ENCODE results near the gene KRT6A.
"Not testable (repeated sequence)": the region's sequence is repeated elsewhere in the genome, so short reads cannot be mapped to it uniquely, and the experiment has no call there.

KRT6A gene

DNA sequence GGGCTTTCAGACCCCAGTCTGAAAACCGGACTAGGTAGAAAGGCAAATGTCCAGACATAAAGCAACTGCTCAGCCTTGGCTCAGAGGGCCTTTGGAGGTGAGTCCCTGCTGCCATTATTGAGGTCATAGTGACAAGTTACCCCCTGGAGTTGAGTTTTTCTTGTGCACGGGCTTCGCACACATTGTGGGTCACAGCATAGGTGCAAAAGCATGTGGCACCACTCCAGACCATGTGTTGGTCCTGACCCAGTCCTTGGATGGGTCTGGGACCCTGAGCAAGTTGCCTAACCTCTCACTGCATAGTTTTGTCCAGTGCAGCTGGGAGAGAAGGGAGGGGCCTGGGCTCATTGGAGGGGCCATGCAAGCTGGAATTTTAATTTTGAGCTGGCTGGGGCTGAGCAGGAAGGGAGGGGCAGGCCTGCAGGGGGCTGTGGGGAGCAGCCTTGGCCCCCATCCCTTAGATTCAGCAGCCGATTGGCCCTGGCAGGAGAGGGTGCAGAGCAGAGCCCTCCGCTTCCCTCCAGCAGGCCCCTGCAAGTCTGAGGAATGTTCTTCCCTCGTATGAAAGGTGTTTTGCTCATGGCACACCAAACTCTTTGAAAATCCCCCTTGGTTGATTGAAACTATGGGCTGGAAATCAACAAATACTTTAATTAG, 31.3 kb upstream of the KRT6A start:
- no peak for DNase-seq

DNA sequence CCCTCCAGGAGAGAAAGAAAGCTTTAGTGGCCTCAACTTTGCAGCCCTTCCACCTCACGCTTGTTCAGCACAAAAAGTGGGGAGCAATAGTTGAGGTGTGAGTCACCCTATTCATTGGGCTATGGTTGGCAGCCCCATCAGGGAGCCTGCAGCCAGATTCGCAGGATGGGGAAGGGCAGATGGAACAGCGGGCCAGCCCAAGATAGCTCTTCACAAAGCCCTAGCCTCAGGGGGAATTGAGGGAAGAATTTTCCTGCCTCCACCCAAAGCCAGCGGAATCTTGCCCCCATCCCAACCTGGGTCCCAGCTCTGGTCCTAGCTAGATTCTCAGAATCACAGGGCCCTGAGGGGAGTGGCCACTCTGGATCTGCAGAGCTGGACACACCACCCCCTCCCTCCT, 30.8 kb upstream of the KRT6A start:
- no peak for DNase-seq

- no peak for DNase-seq
Measured at GRCh38 chr12:52522346-52523011, 29.4 kb upstream of the KRT6A start.

DNA sequence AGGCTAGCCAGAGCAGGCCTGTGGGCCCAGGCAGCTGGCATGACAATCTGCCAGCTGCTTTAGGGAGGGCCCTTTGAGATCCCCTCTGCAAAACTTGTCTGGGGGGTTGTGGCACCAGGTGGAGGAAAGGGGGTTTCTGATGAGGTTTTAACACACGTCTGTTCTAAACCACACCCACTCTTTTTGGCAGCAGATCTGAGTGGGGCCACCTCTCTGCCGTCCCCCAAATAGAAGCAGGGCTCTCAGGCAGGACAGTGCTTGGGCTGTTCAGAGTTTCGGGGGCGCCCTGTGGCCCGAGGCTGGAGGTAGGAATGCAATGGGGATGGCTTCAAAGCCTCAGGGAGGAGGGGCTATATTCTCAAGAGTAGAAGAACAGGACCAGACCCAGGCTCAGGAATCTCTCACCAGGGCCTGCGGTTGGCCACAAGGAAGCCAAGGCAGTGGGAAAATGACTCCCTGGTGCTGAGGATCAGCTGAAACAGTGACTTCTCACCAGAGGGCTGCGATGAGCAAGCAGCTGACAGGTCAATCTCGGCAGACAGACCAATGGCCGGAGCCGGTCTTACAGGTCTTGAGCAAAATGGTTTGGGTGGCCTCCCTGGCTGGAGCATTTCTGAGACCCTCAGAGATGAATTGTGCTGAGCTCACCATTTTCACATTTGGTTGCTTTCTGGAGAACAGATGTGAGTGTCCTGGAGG, 28.7 kb upstream of the KRT6A start:
- DNase-seq = no peak

DNA sequence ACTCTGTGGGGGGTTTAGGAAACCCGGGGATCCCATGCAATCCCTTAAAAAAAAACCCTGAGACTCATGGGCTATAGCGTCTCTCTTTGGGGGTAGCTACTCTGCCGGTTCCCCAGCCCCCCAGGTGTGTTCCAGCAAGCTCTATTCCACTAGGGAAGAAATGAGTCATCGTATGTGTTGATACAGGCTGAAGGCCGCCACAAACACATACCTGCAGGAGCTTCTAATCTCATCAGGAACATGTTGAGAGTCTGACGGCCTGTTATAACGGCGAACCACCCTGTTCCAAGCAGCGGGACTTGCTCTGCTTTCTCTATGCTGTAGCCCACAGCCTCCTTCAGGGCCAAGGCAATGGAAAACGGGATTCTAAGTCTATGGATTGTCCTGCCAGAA, 28.1 kb upstream of the KRT6A start:
- DNase-seq = no peak

- DNase-seq = no peak
Measured at GRCh38 chr12:52519826-52520662, 27.0 kb upstream of the KRT6A start, which contains the start of gene KRT5. Gene KRT5 (minus strand): TSS chr12:52520394. CDS start chr12:52520296, 98 bp downstream.

DNA sequence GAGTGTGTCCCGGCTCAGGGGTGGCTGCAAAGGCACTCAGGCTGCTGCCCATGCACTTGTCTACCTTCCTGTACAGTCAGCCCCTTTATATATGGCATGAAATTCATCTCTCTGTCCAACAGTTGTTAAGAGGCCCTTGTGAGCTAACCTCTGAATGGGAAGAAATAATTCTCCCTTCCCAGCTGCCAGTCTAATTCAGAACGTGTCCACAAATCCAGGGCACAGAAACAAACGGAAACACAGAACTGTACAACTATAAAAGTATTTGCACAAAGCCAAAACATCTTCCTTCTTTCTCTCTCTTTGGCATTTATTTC, 26.3 kb upstream of the KRT6A start:
- no peak for DNase-seq

- no peak for DNase-seq
Measured at GRCh38 chr12:52518574-52519386, 25.7 kb upstream of the KRT6A start.

DNA sequence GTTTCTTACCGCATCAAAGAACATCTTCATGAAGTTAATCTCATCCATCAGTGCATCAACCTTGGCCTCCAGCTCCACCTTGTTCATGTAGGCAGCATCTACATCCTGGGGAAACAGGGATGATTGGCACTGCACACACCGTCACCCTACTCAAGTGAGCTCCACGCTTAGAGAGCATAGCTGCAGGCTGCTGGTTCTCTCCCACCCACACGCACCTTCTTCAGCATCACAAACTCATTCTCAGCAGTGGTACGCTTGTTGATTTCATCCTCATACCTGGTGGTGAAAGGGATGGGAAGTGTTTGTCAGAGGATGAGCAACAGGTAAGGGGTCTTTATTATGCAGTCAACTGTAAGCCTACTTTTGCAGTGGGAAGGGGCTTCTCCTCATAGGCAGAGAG, 24.8 kb upstream of the KRT6A start:
- DNase-seq = no peak

GRCh38 chr12:52517005-52517835, 24.2 kb upstream of the KRT6A start:
- DNase-seq = no peak

DNA sequence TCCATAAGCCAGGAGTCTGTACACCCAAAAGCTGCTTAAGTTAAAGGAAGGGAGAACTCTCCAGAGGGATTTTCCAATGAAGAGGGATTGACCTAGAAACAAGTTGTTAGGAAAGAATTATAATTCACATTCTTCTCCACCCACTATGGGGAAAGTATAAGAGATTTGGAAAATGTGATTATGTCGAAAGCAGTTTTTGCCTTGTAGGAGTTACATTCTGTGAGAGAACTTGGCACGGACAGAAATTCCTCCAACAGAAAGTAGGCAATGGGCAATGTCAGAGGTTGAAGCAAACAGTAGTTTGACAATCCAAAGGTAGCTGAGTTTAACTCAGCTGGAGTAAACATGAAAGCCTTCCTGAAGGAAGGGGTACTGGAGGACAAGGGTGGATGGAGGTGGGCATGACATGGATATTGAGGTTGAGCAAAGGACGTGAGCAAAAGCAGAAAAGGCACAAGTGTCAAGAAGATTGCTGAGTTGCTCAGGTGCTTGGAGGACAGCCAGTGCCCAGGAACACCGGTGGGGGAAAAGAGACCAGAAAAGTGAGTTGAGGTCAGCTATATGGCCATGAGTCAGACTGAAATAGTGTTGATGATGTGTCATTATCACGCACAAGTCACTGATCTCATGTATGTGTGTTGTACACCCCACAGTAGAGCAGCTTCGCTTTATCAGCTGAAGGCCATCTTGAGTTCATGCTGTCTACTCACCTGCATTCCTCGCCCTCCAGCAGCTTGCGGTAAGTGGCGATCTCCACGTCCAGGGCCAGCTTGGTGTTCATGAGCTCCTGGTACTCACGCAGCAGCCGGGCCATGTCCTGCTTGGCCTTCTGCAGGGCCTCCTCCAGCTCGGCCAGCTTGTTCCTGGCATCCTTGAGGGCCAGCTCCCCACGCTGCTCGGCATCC, 23.1 kb upstream of the KRT6A start:
- no peak for DNase-seq

GRCh38 chr12:52515319-52515646, 22.2 kb upstream of the KRT6A start:
- no peak for DNase-seq

GRCh38 chr12:52514471-52515318, 21.6 kb upstream of the KRT6A start:
- no peak for DNase-seq

DNA sequence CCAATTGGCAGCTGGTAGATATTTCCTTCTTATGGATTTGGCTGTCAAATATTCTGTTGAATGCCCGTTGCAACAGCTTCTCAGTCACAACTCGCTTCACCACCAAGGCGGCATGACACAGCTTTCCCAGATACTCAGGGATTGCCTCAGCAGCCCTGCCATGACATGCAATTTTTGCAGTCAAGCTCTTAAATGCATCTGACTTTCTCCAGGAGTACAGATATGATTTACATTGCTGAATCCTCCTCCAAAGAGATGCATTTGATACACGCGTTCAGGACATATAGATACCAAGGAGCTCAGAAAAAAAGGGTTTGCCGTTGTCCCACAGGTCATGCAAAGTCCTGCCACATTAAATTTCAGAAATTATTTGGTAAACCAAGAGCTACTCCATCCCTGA, 20.7 kb upstream of the KRT6A start:
- no peak for DNase-seq

DNA sequence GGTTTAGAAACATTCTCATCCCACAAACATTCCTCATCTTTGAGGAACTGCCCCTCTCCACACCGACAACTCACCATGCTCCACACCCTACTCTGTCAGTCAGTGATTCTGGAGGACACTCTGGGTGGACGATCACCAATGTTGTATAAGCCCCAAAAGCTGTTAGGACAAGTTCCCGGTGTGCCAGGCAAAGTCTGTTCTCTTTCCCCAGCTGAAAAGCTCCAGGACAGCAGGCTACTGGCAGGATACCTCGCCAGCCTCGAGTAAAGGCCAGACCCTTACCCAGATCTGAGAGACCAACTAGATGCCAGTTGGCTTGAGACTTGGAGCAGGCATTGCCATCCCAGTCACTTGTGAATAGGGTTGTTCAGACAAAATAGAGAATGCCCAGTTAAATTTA, 15.2 kb upstream of the KRT6A start:
- no peak for DNase-seq

- no peak for DNase-seq
Measured at GRCh38 chr12:52506858-52507715, 14.0 kb upstream of the KRT6A start.

DNA sequence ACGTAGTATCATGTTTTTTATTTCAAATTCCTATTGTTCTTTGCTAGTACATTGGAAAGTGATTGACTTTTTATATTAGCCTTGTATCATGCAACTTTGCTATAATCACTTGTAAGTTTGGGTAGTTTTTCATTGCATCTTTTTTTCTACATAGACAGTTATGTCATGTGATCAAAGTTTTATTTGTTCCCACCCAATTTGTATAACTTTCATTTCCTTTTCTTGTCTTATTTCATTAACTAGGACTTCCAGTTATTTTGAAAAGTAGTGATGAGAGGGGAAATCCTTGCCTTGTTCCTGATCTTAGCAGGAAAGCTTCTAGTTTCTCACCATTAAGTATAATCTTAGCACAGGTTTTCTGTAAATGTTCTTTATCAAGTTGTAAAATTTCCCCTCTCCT, 9.8 kb upstream of the KRT6A start:
- DNase-seq = no peak

DNA sequence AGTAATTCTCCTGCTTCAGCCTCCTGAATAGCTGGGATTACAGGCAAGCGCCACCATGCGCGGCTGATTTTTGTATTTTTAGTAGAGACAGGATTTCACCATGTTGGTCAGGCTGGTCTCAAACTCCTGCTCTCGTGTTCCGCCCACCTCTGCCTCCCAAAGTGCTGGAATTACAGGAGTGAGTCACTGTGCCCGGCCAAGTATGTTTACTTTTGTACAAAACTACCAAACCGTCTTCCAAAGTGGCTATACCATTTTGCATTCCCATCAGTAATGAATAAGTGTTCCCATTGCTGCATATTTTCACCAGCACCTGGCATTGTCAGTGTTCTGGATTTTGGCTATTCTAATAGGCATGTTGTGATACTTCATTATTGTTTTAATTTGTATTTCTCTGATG, 8.4 kb upstream of the KRT6A start:
- no peak for DNase-seq

DNA sequence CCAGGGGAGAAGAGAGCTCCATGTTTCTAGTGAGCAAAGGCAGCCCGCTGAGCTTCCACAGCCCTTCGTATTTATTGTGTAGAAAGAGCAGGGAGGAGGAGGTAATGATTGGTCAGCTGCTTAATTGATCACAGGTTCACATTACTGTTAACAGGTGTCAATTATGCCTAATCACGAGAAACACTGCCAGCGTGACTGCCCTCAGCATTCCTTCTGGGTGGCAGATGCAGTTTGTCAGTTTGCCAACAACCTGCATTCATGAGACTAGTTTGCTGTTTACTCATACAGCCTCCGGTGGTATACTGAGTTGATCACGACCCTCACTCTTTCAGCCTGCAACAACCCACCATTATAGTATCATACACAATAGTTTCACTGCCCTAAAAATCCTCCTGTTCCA, 7.5 kb upstream of the KRT6A start:
- not testable (repeated sequence) for DNase-seq

Data from bone marrow (tissue), 2 donors.